NCI-H2196 treated with DMSO at 0.1 percent for 48 hours (cell line): ENCODE data around the gene PIAS1.
"Not testable (repeated sequence)": the region's sequence is repeated elsewhere in the genome, so short reads cannot be mapped to it uniquely, and the experiment has no call there.

Experiments used
- DNase-seq: peaks from one replicate; lab custom pipeline; 2025; ENCODE audit not compliant: unreplicated experiment; lab: John Stamatoyannopoulos, UW

PIAS1 gene

GRCh38 chr15:68213991-68214837 is 160.1 kb downstream of the PIAS1 start:
- no peak for DNase-seq

- no peak for DNase-seq
Observed at GRCh38 chr15:68214838-68215254, 160.7 kb downstream of the PIAS1 start.

- DNase-seq, result no peak
Observed at GRCh38 chr15:68217341-68217740, 163.2 kb downstream of the PIAS1 start.

GRCh38 chr15:68218331-68218730 is 164.2 kb downstream of the PIAS1 start:
- no peak for DNase-seq

- no peak for DNase-seq
Observed at GRCh38 chr15:68218847-68219798, 165.0 kb downstream of the PIAS1 start.

GRCh38 chr15:68220489-68220888 is 166.4 kb downstream of the PIAS1 start:
- no peak for DNase-seq

GRCh38 chr15:68220967-68221366 is 166.9 kb downstream of the PIAS1 start:
- DNase-seq, result no peak

GRCh38 chr15:68221530-68222431 is 167.7 kb downstream of the PIAS1 start:
- DNase-seq, result not testable (repeated sequence)

GRCh38 chr15:68222432-68222743 is 168.3 kb downstream of the PIAS1 start:
- DNase-seq, result not testable (repeated sequence)

GRCh38 chr15:68223171-68223570 is 169.1 kb downstream of the PIAS1 start:
- no peak for DNase-seq

- no peak for DNase-seq
Observed at GRCh38 chr15:68224108-68224507, 170.0 kb downstream of the PIAS1 start.

GRCh38 chr15:68224546-68225250 is 170.6 kb downstream of the PIAS1 start:
- no peak for DNase-seq

GRCh38 chr15:68225442-68225841 is 171.3 kb downstream of the PIAS1 start:
- not testable (repeated sequence) for DNase-seq

GRCh38 chr15:68227643-68228142 is 173.6 kb downstream of the PIAS1 start:
- DNase-seq, result no peak

GRCh38 chr15:68228143-68228970 is 174.2 kb downstream of the PIAS1 start:
- no peak for DNase-seq

- no peak for DNase-seq
Observed at GRCh38 chr15:68228971-68229385, 174.9 kb downstream of the PIAS1 start.

- DNase-seq, result peak; percentile 39
Observed at GRCh38 chr15:68229386-68230156, 175.5 kb downstream of the PIAS1 start, which contains the start of gene CLN6. CLN6 (minus strand) TSS chr15:68229728; CDS start chr15:68229584, 144 bp downstream.
